ENCODE measurements around the gene PAM. TPM values are rescaled to one million over a fixed set of nuclear protein-coding genes. Genes with fewer than 3 reads are reported as not detected.

The PAM gene
- total and polyA plus RNA-seq, 3 donors from 2014 or later: 65.5 to 92.5 (median 77.5) TPM

- no peaks in the 10 kb centered on the region for H3K36me3 ChIP-seq (ENCODE audit: low read depth, missing control alignments)
- H3K27me3 ChIP-seq: no peaks in the 10 kb centered on the region
- no peak for DNase-seq
- intact Hi-C loops (cut with DNase I; ENCODE audit: low total_unique reads): no loop called here
- TF ChIP-seq POLR2A (IDR thresholded peaks at IDR 0.05) (no peak), CTCF (IDR thresholded peaks at IDR 0.05) (no peak)
- no peak overlapping the region for H3K27ac ChIP-seq
- H3K4me3 ChIP-seq: no peak overlapping the region
- no peaks in the 10 kb centered on the region for H3K4me1 ChIP-seq
- no peaks in the 10 kb centered on the region for H3K9me3 ChIP-seq
These were observed 35.6 kb downstream of the PAM start for GRCh38 chr5:102790748-102791147.

GRCh38 chr5:102792705-102793104 lies 37.6 kb downstream of the PAM start:
- H3K9me3 ChIP-seq: no peaks in the 10 kb centered on the region
- DNase-seq: no peak
- intact Hi-C loops (cut with DNase I; ENCODE audit: low total_unique reads): no loop called here
- no peaks in the 10 kb centered on the region for H3K36me3 ChIP-seq (ENCODE audit: low read depth, missing control alignments)
- no peaks in the 10 kb centered on the region for H3K27me3 ChIP-seq
- 73 to 76% methylated on average over 1 of the region's 1 CpG for whole genome bisulfite sequencing, 2 donors
- no peak for TF ChIP-seq CTCF (IDR thresholded peaks at IDR 0.05)
- no peak for TF ChIP-seq POLR2A (IDR thresholded peaks at IDR 0.05)
- no peak overlapping the region for H3K4me3 ChIP-seq
- no peak overlapping the region for H3K27ac ChIP-seq
- H3K4me1 ChIP-seq: no peaks in the 10 kb centered on the region

- Histone ChIP-seq H3K4me1 (no peaks in the 10 kb centered on the region), H3K9me3 (no peaks in the 10 kb centered on the region), H3K27ac (no peak overlapping the region), H3K27me3 (no peaks in the 10 kb centered on the region), H3K4me3 (no peak overlapping the region), H3K36me3 (ENCODE audit: low read depth, missing control alignments) (no peaks in the 10 kb centered on the region)
- TF ChIP-seq CTCF (IDR thresholded peaks at IDR 0.05): no peak
- TF ChIP-seq POLR2A (IDR thresholded peaks at IDR 0.05): no peak
- 90 to 91% methylated on average over 1 of the region's 1 CpG for WGBS, 2 donors
- intact Hi-C loops (cut with DNase I; ENCODE audit: low total_unique reads): no loop called here
- DNase-seq: no peak
These were observed 38.9 kb downstream of the PAM start for GRCh38 chr5:102794047-102794446.

GRCh38 chr5:102794677-102795331 lies 39.7 kb downstream of the PAM start:
- H3K4me3 ChIP-seq: no peak overlapping the region
- no peaks in the 10 kb centered on the region for H3K4me1 ChIP-seq
- no peak for DNase-seq
- 88 to 90% methylated on average over 2 to 3 of the region's 3 CpGs for WGBS, 2 donors
- no peak for TF ChIP-seq CTCF (IDR thresholded peaks at IDR 0.05)
- no peak for TF ChIP-seq POLR2A (IDR thresholded peaks at IDR 0.05)
- H3K27ac ChIP-seq: no peak overlapping the region
- no peaks in the 10 kb centered on the region for H3K27me3 ChIP-seq
- intact Hi-C loops (cut with DNase I; ENCODE audit: low total_unique reads): no loop called here
- H3K9me3 ChIP-seq: no peaks in the 10 kb centered on the region
- no peaks in the 10 kb centered on the region for H3K36me3 ChIP-seq (ENCODE audit: low read depth, missing control alignments)

- H3K9me3 ChIP-seq: no peaks in the 10 kb centered on the region
- H3K36me3 ChIP-seq (ENCODE audit: low read depth, missing control alignments): no peaks in the 10 kb centered on the region
- H3K27ac ChIP-seq: no peak overlapping the region
- DNase-seq: no peak
- TF ChIP-seq CTCF (IDR thresholded peaks at IDR 0.05) (no peak), POLR2A (IDR thresholded peaks at IDR 0.05) (no peak)
- 33 to 47% methylated on average over 4 of the region's 4 CpGs for WGBS, 2 donors
- no peak overlapping the region for H3K4me3 ChIP-seq
- no peaks in the 10 kb centered on the region for H3K4me1 ChIP-seq
- H3K27me3 ChIP-seq: no peaks in the 10 kb centered on the region
- intact Hi-C loops (cut with DNase I; ENCODE audit: low total_unique reads): no loop called here
These were observed 40.4 kb downstream of the PAM start for GRCh38 chr5:102795526-102795925.

Data from testis (tissue), 3 donors.